GM23248 (cell line): ENCODE measurements around the gene OR2B6.

Experiments used
- EZH2 ChIP-seq: fragments of 200-600 bp; sonication (generic); IDR thresholded peaks from 2 replicates; pipeline ENCODE4 v1.6.1; 2018; ENCODE audit warnings: antibody characterized with exemption, mild to moderate bottlenecking; ENCODE audit not compliant: insufficient read depth, poor library complexity, severe bottlenecking
- EZH2phosphoT487 ChIP-seq: fragments of 200-600 bp; sonication (generic); IDR thresholded peaks from 2 replicates; pipeline ENCODE4 v1.6.1; 2018; ENCODE audit warnings: antibody characterized with exemption, moderate library complexity, mild to moderate bottlenecking, low read depth; ENCODE audit not compliant: insufficient read depth

DNA sequence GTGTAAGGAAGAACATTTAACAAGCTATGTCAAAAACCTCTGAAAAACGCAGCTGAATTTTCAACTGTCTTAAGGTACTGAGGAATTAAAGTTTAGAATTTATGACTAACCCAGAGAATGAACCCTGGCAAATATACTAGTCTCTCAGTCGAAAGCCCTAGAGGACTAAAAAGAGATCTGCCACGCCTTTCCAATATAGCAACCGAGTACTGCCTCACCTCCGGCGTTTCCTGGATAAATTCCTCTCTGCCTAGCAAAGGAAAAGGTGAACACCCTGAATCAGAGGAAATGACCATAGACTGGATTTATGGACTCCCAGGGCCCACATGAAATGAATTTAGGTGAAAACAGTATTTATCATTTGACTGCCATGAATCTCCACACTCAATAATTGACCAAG is 32.9 kb upstream of the OR2B6 start:
- TF ChIP-seq EZH2 (no peak), EZH2phosphoT487 (no peak)
